Measurements from ENCODE around the gene NCAM2.

DNA sequence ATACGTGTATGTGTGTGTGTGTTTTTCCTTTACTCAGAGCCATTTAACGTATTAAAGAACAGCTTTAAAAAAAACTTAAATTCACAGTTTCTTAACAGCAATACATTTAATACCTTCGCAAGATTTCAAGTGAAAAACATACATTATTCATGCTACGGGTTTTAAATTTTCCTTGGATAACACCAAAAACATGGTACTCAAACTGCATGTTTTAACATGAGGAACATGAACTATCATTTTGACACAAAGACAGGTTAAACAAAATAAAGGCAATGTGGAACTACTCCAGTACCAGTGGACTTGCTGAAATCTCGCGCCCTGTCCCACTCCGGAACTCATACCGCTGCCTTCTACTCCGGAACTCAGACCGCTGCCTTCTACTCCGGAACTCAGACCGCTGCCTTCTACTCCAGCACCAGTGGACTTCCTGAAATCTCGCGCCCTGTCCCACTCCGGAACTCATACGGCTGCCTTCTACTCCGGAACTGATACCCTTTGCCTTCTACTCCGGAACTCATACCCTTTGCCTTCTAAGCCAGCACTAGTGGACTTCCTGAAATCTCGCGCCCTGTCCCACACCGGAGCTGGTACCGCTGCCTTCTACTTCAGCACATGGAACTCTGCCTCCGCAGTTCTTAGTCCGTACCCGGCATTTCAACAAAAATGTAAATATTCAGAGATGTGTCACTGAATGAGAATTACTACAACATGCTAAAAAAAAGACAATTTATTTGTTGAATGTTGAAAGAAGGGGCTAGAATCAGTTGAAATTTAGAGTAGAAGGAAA, 148.6 kb downstream of the NCAM2 start:
- no peak for TF ChIP-seq GATA2 (IDR thresholded peaks at IDR 0.05; ENCODE audit: low read depth, low read length)
- no peak for TF ChIP-seq GATA3 (IDR thresholded peaks at IDR 0.05; ENCODE audit: low read depth, low read length)

All from SH-SY5Y (cell line).